Fibroblast of gingiva (primary cell): ENCODE data around the gene AHSP.
"Not testable (repeated sequence)": the region's sequence is repeated elsewhere in the genome, so short reads cannot be mapped to it uniquely, and the experiment has no call there.

ENCODE experiments used
- DNase-seq: peaks from one replicate; pipeline ENCODE4 v3.0.0-alpha.2; 2011; ENCODE audit warnings: low read depth

AHSP gene, protein sequence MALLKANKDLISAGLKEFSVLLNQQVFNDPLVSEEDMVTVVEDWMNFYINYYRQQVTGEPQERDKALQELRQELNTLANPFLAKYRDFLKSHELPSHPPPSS

DNA sequence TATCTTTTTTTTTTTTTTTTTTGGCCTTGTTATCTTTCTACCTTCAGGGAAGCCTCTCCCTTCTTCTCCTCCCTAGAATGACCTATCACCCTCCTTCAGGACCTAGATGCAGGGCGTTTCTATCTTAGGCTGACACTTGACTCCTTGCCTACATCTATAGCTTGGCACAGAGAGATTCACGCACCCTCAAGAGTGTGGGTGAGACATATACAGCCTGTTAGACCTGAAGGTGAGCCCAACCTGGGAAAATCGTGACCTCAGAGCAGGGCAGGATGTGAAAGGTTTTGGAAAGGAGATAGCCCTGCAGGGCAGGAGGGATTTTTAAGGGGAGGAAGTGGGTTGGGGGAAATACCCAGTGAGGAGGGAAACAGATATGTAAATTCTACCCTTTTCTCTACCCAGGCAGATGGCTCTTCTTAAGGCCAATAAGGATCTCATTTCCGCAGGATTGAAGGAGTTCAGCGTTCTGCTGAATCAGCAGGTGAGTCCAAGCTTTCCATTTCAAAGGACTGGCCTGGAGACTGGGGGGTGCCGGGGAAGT, at the start of gene AHSP:
Gene AHSP (plus strand): TSS at position 167 of the 541 bp plus-strand sequence. CDS start 240 bp downstream, at position 407.
- no peak for DNase-seq

DNA sequence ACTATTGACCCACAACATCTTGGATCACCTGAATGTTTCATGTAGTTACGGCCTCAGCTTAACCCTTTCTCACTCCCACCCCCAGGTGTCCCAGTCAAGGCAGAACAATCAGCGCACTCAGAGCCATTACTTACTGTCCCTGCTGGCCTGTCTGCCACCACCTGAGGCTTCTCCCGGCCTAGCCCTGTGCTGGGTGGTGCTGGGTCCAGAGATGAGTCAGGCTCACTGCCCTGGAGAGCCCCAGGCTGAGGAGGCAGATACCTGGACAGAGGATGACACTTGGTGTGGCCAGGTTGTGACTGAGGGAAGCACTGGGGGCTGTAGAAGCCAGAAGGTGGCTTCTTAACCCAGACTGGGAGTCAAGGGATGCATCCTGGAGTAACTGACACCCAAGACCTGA, 48.7 kb upstream of the AHSP start:
- no peak for DNase-seq

DNA sequence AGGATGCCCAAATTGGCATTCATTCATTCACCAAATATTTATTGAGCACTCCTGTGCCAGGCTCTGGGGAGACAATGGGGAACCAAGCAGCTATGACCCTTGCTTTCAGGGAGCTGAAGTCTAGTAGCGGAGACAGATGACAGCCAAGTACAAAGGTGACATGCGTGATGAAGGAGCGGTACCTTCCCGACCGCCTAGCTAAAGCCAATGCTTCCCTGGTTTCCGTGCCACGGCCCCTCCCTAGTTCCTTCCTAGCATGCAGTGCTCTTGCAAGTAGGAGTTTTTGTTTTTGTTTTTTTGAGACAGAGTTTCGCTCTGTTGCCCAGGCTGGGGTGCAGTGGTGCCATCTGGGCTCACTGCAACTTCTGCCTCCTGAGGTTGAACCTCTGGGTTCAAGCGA, 47.9 kb upstream of the AHSP start:
- DNase-seq: no peak

DNA sequence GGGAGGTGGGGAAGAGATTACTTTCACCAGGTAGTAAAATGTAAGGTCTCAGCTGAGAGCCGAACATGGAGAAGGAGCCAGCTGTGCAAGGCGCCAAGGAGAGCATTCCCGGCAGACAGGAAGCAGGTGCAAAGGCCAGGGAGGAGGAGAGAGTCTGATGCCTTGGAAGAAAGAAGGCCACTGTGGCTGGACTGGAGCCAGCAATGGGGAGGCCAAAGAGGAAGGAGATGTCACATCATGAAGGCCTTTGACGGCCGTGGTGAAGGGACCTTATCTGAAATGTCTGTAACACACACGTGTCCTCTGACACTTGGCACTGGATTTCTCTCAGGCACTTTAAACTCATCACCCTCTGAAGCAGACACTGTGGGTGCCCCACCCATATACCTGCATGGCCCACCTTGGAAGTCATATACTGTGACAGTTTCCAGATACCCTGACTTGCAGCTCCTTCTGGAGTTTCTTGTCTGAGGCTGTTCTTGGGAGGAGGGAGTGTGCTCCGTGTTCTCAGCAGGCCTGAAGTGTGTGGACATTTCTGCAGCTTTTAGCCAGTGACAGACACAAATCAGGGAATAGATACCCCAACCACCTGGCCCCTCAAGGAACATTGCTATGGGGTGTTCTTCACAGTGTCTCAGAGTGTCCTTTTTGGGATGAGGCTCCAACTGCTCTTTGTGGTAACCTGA, 46.7 kb upstream of the AHSP start:
- no peak for DNase-seq

DNA sequence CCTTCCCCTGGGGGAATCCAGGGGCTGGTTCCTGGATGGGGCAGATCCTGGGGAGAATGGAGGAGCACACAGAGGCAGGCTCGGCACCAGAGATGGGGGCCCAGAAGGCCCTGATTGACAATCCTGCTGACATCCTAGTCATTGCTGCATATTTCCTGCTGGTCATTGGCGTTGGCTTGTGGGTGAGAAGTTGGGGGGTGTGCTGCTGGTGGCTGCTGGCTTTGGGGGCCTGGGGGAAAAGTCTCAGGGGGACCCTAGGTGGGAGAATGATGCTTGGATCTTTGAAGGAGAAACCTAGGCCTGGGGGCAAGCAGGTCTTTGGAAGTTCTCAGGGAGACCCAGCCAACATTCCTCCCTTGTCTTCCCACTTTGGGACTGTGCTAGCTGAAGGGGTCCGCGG, 44.6 kb upstream of the AHSP start, which contains the start of gene SLC5A2:
Gene SLC5A2 (plus strand): TSS at position 43 of the 400 bp plus-strand sequence. CDS start 14 bp downstream, at position 57.
- DNase-seq: no peak

DNA sequence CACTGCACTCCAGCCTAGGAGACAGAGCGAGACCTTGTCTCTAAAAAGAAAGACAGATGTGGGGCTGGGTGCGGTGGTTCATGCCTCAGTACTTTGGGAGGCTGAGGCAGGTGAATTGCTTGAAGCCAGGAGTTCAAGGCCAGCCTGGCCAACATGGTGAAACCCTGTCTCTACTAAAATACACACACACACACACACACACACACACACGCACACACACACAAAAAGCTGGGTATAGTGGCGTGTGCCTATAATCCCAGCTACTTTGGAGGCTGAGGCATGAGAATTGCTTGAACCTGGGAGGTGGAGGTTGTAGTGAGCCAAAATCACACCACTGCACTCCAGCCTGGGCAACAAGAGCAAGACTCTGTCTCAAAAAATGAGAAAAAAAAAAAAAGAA, 43.7 kb upstream of the AHSP start:
- not testable (repeated sequence) for DNase-seq

DNA sequence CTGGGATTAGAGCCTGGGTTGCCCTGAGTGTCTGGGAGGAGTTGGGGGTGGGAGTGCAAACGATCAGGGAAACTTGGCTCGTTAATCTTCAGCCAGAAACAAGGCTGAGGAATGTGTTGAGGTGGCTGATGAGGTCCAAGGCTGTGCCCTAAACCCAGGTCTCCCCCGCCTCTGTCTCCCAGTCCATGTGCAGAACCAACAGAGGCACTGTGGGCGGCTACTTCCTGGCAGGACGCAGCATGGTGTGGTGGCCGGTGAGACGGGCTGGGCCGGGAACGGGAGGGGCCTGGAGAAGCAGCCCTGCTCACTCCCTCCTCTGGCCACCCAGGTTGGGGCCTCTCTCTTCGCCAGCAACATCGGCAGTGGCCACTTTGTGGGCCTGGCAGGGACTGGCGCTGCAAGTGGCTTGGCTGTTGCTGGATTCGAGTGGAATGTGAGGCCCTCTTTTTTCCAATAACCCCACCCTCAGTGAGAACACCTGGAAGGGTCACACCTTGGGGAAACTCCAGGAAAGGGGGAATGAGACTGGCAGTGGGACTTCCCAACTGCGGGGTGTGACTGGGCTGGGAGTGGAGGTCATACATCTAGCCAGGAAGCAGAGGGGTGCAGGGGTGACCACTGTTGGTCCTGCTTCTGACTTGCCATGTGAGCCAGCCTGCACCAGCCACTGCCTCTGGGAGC, 43.1 kb upstream of the AHSP start:
- no peak for DNase-seq

DNA sequence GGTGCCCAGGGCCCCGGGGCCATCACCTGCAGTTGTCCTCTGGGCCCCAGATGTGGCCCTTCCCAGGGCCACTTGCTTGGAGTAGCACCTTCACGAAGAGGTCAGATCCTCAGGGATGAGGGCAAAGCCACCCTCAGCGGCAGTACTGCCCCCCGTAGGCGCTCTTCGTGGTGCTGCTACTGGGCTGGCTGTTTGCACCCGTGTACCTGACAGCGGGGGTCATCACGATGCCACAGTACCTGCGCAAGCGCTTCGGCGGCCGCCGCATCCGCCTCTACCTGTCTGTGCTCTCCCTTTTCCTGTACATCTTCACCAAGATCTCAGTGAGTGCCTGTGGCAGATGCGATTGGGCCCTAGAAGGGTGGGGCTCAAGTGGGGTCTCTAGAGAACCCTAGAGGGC, 42.1 kb upstream of the AHSP start:
- no peak for DNase-seq

DNA sequence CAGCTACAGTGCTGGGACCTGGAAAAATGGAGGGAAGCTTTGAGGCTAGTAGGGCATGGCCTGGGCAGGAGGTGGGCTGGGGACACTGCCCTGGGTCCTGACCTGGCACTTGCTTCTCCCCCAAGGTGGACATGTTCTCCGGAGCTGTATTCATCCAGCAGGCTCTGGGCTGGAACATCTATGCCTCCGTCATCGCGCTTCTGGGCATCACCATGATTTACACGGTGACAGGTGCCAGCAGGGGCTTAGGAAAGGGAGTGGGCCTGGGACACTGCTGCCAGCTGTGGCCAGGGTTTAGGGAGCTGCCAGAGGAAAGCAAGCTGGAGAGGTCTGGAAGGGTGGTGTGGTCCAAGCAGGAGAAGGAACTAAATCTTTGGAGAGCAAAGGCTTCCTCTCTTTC, 41.7 kb upstream of the AHSP start:
- DNase-seq: no peak

DNA sequence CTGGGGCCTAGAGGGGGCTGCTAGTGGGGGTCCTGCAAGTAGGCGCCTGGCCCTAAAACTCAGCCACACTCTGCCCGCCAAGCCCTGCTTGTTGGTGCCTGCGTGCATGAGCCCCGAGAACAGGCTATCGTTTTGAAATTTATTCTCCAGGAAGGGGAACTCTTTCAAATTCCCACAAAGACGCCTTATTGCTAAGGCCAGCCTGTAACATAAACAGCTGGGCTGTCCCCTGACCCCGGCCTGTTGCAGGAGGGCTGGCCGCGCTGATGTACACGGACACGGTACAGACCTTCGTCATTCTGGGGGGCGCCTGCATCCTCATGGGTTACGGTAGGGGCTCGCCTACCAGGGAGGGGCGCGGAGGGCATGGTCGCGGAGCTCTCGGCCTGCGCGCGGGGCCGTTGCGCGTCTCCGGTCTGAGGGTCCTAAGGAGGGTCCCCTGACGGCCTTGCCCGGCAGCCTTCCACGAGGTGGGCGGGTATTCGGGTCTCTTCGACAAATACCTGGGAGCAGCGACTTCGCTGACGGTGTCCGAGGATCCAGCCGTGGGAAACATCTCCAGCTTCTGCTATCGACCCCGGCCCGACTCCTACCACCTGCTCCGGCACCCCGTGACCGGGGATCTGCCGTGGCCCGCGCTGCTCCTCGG, 40.5 kb upstream of the AHSP start:
- DNase-seq: no peak

DNA sequence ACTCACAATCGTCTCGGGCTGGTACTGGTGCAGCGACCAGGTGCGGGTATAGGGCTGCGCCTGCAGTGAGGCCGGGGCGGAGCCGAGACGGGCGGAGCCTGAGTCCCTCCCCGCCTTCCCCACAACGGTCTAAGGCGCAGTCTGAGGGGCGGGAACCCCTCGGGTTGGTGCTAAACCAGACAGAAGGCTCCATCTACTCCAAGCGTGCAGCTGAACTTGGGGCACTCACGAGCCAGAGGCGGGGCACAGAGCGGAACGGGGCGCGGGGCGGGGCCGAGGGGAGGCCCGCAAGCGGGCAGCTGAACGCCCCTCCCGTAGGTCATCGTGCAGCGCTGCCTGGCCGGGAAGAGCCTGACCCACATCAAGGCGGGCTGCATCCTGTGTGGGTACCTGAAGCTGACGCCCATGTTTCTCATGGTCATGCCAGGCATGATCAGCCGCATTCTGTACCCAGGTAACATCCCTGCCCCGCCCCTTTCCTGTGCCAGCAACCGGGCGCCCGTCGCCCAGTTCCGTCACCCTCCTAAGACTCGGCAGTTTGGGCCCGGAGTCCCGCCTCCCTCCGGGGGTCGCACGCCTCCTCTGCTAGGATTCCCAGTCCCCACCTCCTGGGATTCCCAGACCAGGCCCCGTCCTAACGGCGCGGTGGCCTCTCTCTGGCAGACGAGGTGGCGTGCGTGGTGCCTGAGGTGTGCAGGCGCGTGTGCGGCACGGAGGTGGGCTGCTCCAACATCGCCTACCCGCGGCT, 39.8 kb upstream of the AHSP start:
- peak; percentile 12 for DNase-seq

DNA sequence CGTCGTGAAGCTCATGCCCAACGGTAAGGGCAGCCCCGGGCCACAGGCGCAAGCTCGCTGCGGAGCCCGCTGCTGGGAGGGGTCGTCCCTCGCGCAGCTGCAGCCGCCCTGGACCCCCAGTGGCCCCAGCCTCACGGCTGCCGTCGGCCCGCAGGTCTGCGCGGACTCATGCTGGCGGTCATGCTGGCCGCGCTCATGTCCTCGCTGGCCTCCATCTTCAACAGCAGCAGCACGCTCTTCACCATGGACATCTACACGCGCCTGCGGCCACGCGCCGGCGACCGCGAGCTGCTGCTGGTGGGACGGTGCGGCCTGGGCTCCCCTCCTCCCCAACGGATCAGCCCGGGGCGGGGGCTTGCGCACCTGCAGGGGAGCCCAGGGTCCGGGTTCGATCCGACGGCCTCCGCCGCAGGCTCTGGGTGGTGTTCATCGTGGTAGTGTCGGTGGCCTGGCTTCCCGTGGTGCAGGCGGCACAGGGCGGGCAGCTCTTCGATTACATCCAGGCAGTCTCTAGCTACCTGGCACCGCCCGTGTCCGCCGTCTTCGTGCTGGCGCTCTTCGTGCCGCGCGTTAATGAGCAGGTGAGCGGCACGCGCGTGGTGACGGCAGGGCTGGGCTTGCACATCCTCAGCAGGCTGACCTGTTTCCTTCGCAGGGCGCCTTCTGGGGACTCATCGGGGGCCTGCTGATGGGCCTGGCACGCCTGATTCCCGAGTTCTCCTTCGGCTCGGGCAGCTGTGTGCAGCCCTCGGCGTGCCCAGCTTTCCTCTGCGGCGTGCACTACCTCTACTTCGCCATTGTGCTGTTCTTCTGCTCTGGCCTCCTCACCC, 39.0 kb upstream of the AHSP start:
- no peak for DNase-seq

DNA sequence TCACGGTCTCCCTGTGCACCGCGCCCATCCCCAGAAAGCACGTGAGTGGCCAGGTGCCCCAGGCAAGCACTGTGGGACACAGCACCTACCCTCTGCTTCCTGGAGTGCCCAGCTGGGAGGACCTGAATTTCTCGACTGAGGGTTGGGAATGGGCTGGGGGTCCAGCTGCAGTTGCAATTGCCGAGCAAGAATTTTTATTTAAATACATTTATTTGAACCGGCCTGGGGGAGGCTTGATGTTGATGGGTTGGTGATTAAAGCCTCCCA, 38.5 kb upstream of the AHSP start:
- no peak for DNase-seq

DNA sequence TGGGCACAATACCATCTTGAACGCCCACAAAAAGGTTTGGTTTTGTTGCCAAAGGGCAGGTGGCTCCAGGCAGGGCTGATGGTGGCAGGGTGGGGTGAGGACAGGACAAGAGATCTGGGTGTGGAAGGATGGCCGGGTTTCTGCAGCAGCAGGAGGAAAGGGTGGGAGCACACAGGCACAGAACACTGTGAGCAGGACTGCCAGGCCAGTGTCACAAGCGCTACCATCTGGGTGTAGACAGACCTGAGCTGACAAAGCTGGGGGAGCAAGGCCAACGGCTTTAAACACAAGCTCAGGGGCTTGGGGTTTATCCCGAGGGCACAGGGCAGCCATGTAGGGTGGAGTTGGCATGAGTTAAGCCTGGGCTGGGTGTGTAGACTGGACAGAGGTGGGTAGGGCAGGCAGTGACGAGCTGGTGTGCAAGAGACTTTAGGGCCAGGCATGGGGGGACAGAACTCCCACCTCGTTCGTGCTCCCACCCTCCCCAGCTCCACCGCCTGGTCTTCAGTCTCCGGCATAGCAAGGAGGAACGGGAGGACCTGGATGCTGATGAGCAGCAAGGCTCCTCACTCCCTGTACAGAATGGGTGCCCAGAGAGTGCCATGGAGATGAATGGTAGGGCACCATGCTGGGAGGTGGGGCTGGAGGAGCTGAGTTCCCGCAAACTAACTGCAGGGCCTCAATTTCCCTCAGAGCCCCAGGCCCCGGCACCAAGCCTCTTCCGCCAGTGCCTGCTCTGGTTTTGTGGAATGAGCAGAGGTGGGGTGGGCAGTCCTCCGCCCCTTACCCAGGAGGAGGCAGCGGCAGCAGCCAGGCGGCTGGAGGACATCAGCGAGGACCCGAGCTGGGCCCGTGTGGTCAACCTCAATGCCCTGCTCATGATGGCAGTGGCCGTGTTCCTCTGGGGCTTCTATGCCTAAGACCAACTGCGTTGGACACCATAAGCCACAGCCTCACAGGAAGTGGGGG, 37.8 kb upstream of the AHSP start:
- no peak for DNase-seq

DNA sequence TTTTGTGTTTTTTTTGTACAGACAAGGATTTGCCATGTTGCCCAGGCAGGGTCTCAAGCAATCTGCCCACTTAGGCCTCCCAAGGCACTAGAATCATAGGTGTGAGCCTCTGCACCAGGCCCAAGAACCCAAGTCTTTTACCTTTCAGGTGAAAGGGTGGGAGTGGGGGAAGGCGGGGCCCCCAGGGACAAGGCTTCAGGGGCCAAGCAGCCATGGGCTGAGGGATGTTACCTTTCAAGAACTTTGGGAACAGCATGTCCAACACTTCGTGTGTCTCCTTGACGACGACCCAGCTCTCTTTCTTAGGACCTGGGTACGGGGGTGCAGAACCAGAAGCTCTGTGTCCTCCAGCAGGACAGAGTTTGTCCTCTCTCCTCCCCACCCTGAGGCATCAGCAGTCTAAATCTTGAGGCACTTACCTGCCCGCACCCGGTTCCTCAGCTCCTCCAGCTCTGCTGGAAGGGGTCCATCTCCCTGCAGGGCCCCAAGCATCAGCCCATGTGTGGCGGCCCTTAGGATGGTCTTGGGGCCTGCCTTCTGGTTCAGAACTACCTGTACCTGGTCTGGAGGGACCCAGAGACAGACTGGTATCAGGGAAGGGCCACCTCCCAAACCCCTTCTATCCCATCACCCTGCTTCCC, 35.8 kb upstream of the AHSP start:
- DNase-seq: no peak

DNA sequence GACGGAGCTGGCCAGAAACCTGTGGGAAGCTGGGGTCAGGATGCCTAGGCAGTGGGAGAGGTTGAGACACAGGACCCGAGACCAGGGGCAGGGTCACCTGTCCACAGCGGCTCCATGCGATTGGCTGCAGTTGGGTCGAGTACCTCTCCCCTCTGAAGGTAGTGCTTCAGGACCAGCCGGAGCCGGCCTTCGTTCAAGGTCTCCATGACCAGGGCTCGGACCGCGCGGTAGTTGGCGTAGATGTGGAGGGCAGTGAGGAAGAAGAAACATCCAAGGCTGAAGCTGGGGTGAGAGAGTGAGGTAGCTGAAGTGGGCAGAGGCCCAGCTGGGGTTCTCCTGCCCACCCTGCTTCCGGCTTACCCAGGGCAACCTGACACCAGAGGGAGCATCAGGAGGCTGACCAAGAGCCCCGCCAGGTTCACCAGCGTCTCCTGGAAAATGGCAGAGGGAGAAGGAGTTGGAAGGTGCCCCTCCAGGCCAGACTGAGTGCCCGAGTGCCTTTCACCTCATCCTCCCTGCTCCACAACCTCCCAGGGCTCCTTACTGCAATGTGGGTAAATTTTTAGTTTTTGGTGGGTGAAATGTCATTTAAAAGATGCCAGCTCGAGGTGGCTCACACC, 34.1 kb upstream of the AHSP start:
- DNase-seq: no peak

DNA sequence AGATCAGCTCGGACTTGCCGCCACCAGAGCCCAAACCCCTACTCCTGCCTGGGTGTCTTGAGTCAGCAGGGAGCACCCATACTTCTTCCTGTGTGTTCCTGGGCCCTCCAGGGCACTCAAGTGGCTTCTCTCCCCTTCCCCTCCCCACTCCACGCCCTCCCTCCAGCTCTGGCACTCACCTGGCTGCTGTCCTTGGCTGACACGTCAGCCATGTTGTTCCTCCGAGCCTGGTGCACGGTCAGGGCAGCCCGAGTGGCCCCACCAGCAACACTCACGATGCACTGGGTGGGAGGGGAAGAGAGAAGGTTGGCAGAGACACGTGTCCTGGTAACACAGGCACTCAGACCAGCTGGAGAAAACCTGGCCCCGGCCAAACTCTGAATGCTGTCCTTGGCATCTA, 31.0 kb upstream of the AHSP start:
- DNase-seq: no peak

DNA sequence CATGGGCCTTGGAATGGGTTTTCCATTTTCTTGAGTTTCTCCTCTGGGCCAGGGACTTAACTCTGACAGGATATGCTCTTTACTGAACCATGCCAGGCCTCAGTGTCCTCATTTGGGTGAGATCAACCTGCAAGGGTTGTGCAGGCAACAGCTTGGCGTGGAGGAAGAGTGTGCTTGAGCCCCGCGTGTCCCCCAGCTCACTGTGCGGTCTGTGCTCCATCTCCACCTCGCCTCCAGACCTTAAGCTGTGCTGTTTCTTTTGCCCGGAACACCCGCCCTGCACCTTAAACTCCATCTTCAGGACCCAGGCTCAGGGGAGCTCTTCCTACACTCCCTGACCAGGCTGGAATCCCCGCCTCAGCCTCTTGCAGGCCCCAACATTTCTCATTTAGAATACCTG, 29.2 kb upstream of the AHSP start:
- no peak for DNase-seq

DNA sequence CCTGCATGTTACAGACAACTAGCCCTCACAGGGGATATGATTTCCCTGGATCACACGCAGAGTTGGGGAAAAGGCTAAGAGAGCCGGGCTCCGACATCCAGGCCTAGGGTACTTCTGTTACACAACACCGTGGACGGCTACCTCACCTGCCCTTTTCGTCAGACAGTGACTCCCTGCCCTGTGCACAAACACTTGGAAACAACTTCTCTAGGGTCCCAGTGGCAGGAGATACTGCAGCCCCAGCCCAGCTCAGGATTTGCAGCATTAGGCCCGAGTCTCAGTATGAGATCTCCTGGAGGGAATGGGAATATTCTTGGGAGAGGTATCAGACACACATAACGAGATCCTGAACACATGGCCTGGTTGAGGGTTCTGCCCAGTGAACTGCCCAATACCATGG, 27.8 kb upstream of the AHSP start:
- DNase-seq: no peak
